Caco-2 (cell line): ENCODE measurements around the gene NAV1. TPM values are rescaled to one million over a fixed set of nuclear protein-coding genes. Genes with fewer than 3 reads are reported as not detected.
A peak's percentile ranks its signal among the peaks of the same experiment; 100 is the strongest.
"Not testable (repeated sequence)": the region's sequence is repeated elsewhere in the genome, so short reads cannot be mapped to it uniquely, and the experiment has no call there.

ENCODE experiments used
- BruUV-seq: library from RNA; stranded (reverse); fragments of 400-500 nt; replicated peaks from 2 replicates; lab custom pipeline; 2021; lab: Mats Ljungman, UMichigan
- CTCF ChIA-PET: fragments of 300-600 bp; sonication (Branson Sonifier 250); formaldehyde crosslinking; loops from one replicate; lab custom pipeline; 2022; ENCODE audit warnings: antibody characterized with exemption; lab: Charles Lee
- POLR2A ChIA-PET: fragments of 300-600 bp; sonication (Branson Sonifier 250); formaldehyde crosslinking; loops from one replicate; lab custom pipeline; 2022; ENCODE audit warnings: antibody characterized with exemption; lab: Charles Lee
- DNase-seq, 2 experiments: peaks; one replicate each; pipeline versions ENCODE4 v3.0.0 to v3.0.0-alpha.2; 2020 to 2022
- H3K27me3 ChIP-seq: replicated peaks from 2 replicates; pipeline ENCODE4 v1.6.0; 2011; ENCODE audit warnings: low read length; ENCODE audit not compliant: control insufficient read depth, insufficient read depth
- H3K36me3 ChIP-seq: 2 replicates; pipeline ENCODE4 v1.5.1; 2011; ENCODE audit warnings: low read length; ENCODE audit not compliant: control insufficient read depth, insufficient read depth
- H3K4me1 ChIP-seq: fragments of 250-450 bp; sonication (Bioruptor Pico); 2 replicates; pipeline ENCODE4 v1.5.1; 2020; ENCODE audit warnings: mild to moderate bottlenecking
- H3K4me3 ChIP-seq: 2 replicates; pipeline ENCODE4 v1.5.1; 2011; ENCODE audit warnings: low read depth, mild to moderate bottlenecking, control low read depth, low read length
- H3K9me3 ChIP-seq: fragments of 250-450 bp; sonication (Bioruptor Pico); 2 replicates; pipeline ENCODE4 v1.5.1; 2020; ENCODE audit warnings: mild to moderate bottlenecking, moderate library complexity
- H3K27ac Mint-ChIP-seq: one replicate; pipeline ENCODE4 v1.8.0; 2022; ENCODE audit warnings: mixed read lengths; ENCODE audit not compliant: unreplicated experiment
- H3K27me3 Mint-ChIP-seq: one replicate; pipeline ENCODE4 v1.8.0; 2022; ENCODE audit warnings: mixed read lengths; ENCODE audit not compliant: insufficient read depth, unreplicated experiment
- H3K36me3 Mint-ChIP-seq: one replicate; pipeline ENCODE4 v1.8.0; 2022; ENCODE audit warnings: mild to moderate bottlenecking, mixed read lengths; ENCODE audit not compliant: insufficient read depth, unreplicated experiment
- H3K4me1 Mint-ChIP-seq: one replicate; pipeline ENCODE4 v1.8.0; 2022; ENCODE audit warnings: low read depth, mixed read lengths; ENCODE audit not compliant: unreplicated experiment
- H3K4me3 Mint-ChIP-seq: one replicate; pipeline ENCODE4 v1.8.0; 2022; ENCODE audit warnings: mild to moderate bottlenecking, moderate library complexity, mixed read lengths; ENCODE audit not compliant: unreplicated experiment
- H3K9me3 Mint-ChIP-seq: one replicate; pipeline ENCODE4 v1.8.0; 2022; ENCODE audit warnings: mixed read lengths; ENCODE audit not compliant: unreplicated experiment
- CTCF ChIP-seq, 2 experiments: fragments of 200-600 bp in 1 of 2; IDR thresholded peaks; 1 replicate in 1 of 2; 2 replicates in 1 of 2; pipeline versions ENCODE4 v1.5.1 to v1.8.0; 2011 to 2022; ENCODE audit warnings: antibody characterized with exemption in 1 of 2, control low read depth in 1 of 2, inconsistent platforms in 1 of 2, low read depth in 1 of 2, low read length in 1 of 2, mild to moderate bottlenecking in 1 of 2, moderate library complexity in 1 of 2; ENCODE audit not compliant: insufficient read depth in 1 of 2, severe bottlenecking in 1 of 2, unreplicated experiment in 1 of 2
- intact Hi-C: fragments of 100-400 bp; cut with micrococcal nuclease; formaldehyde crosslinking; loops from one replicate; pipeline ENCODE4 v1.10.0; 2022; ENCODE audit not compliant: unreplicated experiment
- total RNA-seq: library from RNA; stranded (reverse); gene quantifications from 2 replicates; pipeline ENCODE4 v1.2.3, GENCODE V29; 2022

NAV1 gene
- total RNA-seq, 1 experiment from 2014 or later, result 2.0 TPM

- no peaks in the 10 kb centered on the region for H3K27me3 ChIP-seq
- peaks cover 58% of the 10 kb centered on the region for H3K4me1 ChIP-seq
- Mint-ChIP-seq H3K27ac (peak overlapping the region; percentile 87), H3K36me3 (no peaks in the 10 kb centered on the region), H3K9me3 (no peaks in the 10 kb centered on the region), H3K4me1 (peaks cover 56% of the 10 kb centered on the region), H3K27me3 (no peaks in the 10 kb centered on the region), H3K4me3 (peak overlapping the region; percentile 12)
- DNase-seq, result no peak
- H3K4me3 ChIP-seq, result no peak overlapping the region
- ChIA-PET CTCF (no interaction called here), POLR2A (no interaction called here)
- H3K9me3 ChIP-seq, result no peaks in the 10 kb centered on the region
- TF ChIP-seq CTCF (IDR thresholded peaks at IDR 0.05; ENCODE audit: insufficient read depth in 1 of 2, low read depth in 1 of 2, low read length in 1 of 2, severe bottlenecking in 1 of 2, unreplicated experiment in 1 of 2), result no peak
- no peaks in the 10 kb centered on the region for H3K36me3 ChIP-seq
- intact Hi-C loops, result no loop called here
- BruUV-seq, result no TSS peak
These were observed 20.9 kb upstream of the NAV1 start for GRCh38 chr1:201518071-201518470.

DNA sequence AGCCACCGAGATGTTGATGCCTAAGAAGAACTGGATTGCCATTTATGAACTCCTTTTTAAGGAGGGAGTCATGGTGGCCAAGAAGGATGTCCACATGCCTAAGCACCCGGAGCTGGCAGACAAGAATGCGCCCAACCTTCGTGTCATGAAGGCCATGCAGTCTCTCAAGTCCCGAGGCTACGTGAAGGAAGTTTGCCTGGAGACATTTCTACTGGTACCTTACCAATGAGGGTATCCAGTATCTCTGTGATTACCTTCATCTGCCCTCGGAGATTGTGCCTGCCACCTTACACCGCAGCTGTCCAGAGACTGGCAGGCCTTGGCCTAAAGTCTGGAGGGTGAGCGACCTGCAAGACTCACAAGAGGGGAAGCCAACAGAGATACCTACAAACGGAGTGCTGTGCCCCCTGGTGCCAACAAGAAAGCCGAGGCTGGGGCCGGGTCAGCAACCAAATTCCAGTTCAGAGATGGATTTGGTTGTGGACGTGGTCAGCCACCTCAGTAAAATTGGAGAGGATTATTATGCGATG is 18.8 kb upstream of the NAV1 start:
- H3K27me3 Mint-ChIP-seq, H3K9me3 ChIP-seq, H3K4me3 Mint-ChIP-seq, CTCF ChIA-PET, H3K36me3 ChIP-seq, POLR2A ChIA-PET, H3K27me3 ChIP-seq, BruUV-seq, H3K4me3 ChIP-seq, intact Hi-C loops, H3K36me3 Mint-ChIP-seq, H3K27ac Mint-ChIP-seq, DNase-seq, H3K9me3 Mint-ChIP-seq: not testable (repeated sequence)
- peaks cover 38% of the 10 kb centered on the region for H3K4me1 ChIP-seq
- H3K4me1 Mint-ChIP-seq, result peaks cover 37% of the 10 kb centered on the region

DNA sequence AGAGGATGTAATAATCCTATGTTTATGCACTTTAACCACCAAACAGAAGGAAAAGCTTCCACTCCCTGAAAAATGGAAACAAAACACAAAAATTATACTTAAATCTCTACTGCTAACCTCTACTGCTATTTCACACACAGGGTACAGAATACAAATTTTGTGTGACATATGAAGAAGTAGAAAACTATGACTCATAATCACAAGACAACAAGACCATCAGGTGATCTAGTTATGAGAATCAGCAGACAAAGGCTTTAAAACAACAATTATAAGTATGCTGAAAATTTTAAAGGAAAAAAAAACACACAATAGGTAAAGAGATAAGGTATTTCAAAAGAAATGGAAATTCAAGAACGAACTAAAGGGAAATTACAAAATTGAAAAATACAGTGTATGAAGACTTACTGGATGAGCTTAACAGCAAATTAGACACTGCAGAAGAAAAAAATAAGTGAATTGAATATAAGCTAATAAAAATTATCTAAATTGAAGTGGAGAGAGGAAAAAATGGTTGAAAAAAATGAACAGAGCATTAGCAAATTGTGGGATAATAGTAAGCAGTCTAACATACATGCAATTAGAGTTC is 13.6 kb upstream of the NAV1 start:
- H3K9me3 ChIP-seq, result peaks cover 11% of the 10 kb centered on the region; the same call in 1 of the 2 replicates

More for the DNA sequence above, 13.6 kb upstream of the NAV1 start:
- no TSS peak for BruUV-seq
- Histone ChIP-seq H3K4me3 (no peak overlapping the region), H3K27me3 (no peaks in the 10 kb centered on the region), H3K4me1 (peaks cover 4% of the 10 kb centered on the region; the same call in 1 of the 2 replicates), H3K36me3 (no peaks in the 10 kb centered on the region)
- POLR2A ChIA-PET, result no interaction called here
- no peak for TF ChIP-seq CTCF (IDR thresholded peaks at IDR 0.05; ENCODE audit: insufficient read depth in 1 of 2, low read depth in 1 of 2, low read length in 1 of 2, severe bottlenecking in 1 of 2, unreplicated experiment in 1 of 2)
- intact Hi-C loops, result no loop called here
- Mint-ChIP-seq H3K4me1 (peaks cover 9% of the 10 kb centered on the region), H3K36me3 (no peaks in the 10 kb centered on the region), H3K27me3 (no peaks in the 10 kb centered on the region), H3K9me3 (no peaks in the 10 kb centered on the region), H3K4me3 (no peak overlapping the region), H3K27ac (no peak overlapping the region)
- CTCF ChIA-PET, result interaction anchor here (0.6 to 1.4 kb wide), 2 partner anchors 12 to 1267 kb away, joined by 3 to 5 read pairs; no protein-coding TSS in a partner anchor
- no peak for DNase-seq
